Heart left ventricle (tissue), 16 donors: ENCODE measurements around the gene ZNF697. TPM values are rescaled to one million over a fixed set of nuclear protein-coding genes. Genes with fewer than 3 reads are reported as not detected.
"Not testable (repeated sequence)": the region's sequence is repeated elsewhere in the genome, so short reads cannot be mapped to it uniquely, and the experiment has no call there.

ENCODE experiments used
- ATAC-seq, 4 donors: fragments of 200-7000 bp; cut with Tn5 transposase; one replicate each; pipeline ENCODE4 v1.9.1; 2020 to 2022; ENCODE audit warnings: moderate library complexity in 4 of 4, mild to moderate bottlenecking in 3 of 4, moderate number of reproducible peaks in 1 of 4
- DNase-seq, 5 donors: peaks; one replicate each; pipeline ENCODE4 v3.0.0-alpha.2; 2020
- H3K27ac ChIP-seq, 12 donors: fragments of 200-600 bp; sonication (generic) in 4 of 12; one replicate each; pipeline versions ENCODE4 v1.5.0 to v1.8.0; 2016 to 2022; ENCODE audit warnings: mild to moderate bottlenecking in 2 of 12
- H3K27me3 ChIP-seq, 9 donors: fragments of 200-600 bp; sonication (generic) in 2 of 9; one replicate each; pipeline versions ENCODE4 v1.5.1 to v1.8.0; 2016 to 2022; ENCODE audit warnings: mild to moderate bottlenecking in 3 of 9
- H3K36me3 ChIP-seq, 9 donors: fragments of 200-600 bp; sonication (generic) in 2 of 9; one replicate each; pipeline versions ENCODE4 v1.5.0 to v1.8.0; 2018 to 2022; ENCODE audit warnings: mild to moderate bottlenecking in 2 of 9
- H3K4me1 ChIP-seq, 12 donors: fragments of 200-600 bp; sonication (generic) in 4 of 12; one replicate each; pipeline versions ENCODE4 v1.5.0 to v1.8.0; 2016 to 2022; ENCODE audit warnings: mild to moderate bottlenecking in 3 of 12
- H3K4me3 ChIP-seq, 12 donors: fragments of 200-600 bp; sonication (generic) in 4 of 12; one replicate each; pipeline versions ENCODE4 v1.5.0 to v1.8.0; 2017 to 2022; ENCODE audit warnings: mild to moderate bottlenecking in 9 of 12, moderate library complexity in 4 of 12
- H3K9me3 ChIP-seq, 12 donors: fragments of 200-600 bp; sonication (generic) in 4 of 12; one replicate each; pipeline versions ENCODE4 v1.5.0 to v1.8.0; 2016 to 2022; ENCODE audit warnings: mild to moderate bottlenecking in 1 of 12
- POLR2A ChIP-seq, 2 donors: fragments of 450-650 bp; IDR thresholded peaks; one replicate each; pipeline ENCODE4 v1.6.1; 2017; ENCODE audit warnings: antibody characterized with exemption in 2 of 2, mild to moderate bottlenecking in 2 of 2, moderate library complexity in 2 of 2
- WGBS, 4 donors: extraction: QIAGEN DNeasy Blood & Tissue Kit in 2 of 4; methylation state at CpG; one replicate each; pipeline versions ENCODE4 v1.1.5 to v1.1.7; 2013 to 2018; 5-methylcytosine and 5-hydroxymethylcytosine counted together
- intact Hi-C, 10 donors: fragments of 100-400 bp; cut with DNase I; formaldehyde crosslinking; loops; one replicate each; pipeline versions ENCODE4 v1.11.1 to v1.14.2; 2022
- polyA plus RNA-seq, 2 donors: library from polyadenylated mRNA; stranded (reverse); fragments of 200-250 nt; gene quantifications; one replicate each; pipeline ENCODE4 v1.2.3, GENCODE V29; 2013
- total RNA-seq, 9 donors: library from RNA; depleted of rRNA in 2 of 9; stranded (reverse); fragments of >200 nt in 2 of 9; fragmentation: NEBNext Ultra II Directional in 3 of 9; extraction: Animal tissue kit (Norgen Biotek cat#: 25700) in 3 of 9; gene quantifications; one replicate each; pipeline versions ENCODE4 v1.1.0 to v1.2.4, GENCODE V29; 2016 to 2023
- TF ChIP-seq, protein P1 (sequence below), 12 donors: fragments of 200-600 bp; sonication (generic) in 4 of 12; IDR thresholded peaks; one replicate each; pipeline versions ENCODE4 v1.5.0 to v1.8.0; 2018 to 2022; ENCODE audit warnings: antibody characterized with exemption in 12 of 12, mild to moderate bottlenecking in 5 of 12
- donor health status: ischemic (EF 13 %, LVEDD 7.1; RV severe dilation, severe dysfunction).
- donor health status: healthy with polysubstance abuse.
- donor health status: DM: no; HTN: yes; CAD: no.
- donor health status: DM: no; HTN: no; CAD: no.
- donor health status: ischemic (EF 25% LVEDD 6.9; RV normal size, moderate dysfunction).
- donor health status: ischemic (EF 25% LVEDD 5.7; RV mildly dilated, moderate dysfunction).
- donor health status: healthy.
- donor health status: DM: yes; HTN: yes; CAD: no.
- donor health status: ischemic (EF 35%, LVEDD 5.7; RV mildly dilated, moderate dysfunction).
- donor health status: nonischemic (EF 11% LVEDD 7.7; RV severe dilation, severe dysfunction).
- donor health status: DM: yes; HTN: yes; CAD: no.
- donor health status: PGD.
- donor health status: ischemic (EF 29% LVEDD 5.4; RV normal size, mild dysfunction).
- donor health status: nonischemic (EF 23%, LVEDD 6.1; RV moderate dilation, normal function).

ZNF697 gene
- total and polyA plus RNA-seq, 11 donors = 2.8 to 14.0 (median 10.1) TPM

DNA sequence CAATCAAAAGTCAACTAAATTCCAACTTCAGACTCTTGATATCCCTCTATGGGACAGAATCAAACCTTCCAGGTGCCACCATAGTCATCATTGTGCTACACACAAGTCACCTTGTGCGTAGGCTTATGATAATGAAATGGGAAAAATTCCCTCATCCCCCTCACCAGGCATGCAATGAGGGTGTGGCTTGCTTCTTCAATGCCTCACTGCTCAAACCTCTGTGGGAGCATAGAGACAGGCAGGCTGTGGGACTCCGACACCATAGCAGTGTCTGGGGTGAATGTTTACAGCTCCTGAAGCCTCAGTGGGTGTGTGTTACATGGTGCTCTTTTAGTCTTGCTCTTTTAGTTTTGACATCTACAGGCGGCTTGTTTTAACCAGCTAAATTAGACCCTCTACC is 42.4 kb downstream of the ZNF697 start:
- DNase-seq (no peak), ATAC-seq (no peak)
- H3K4me1 ChIP-seq = peaks cover 0 to 25% (median 0%) of the 10 kb centered on the region in 12 donors
- no peaks in the 10 kb centered on the region for H3K36me3 ChIP-seq
- no peaks in the 10 kb centered on the region for H3K9me3 ChIP-seq
- 97 to 100% (median 98%) methylated on average over 3 of the region's 3 CpGs for WGBS, 4 donors
- TF ChIP-seq POLR2A (IDR thresholded peaks at IDR 0.05) = no peak
- TF ChIP-seq, protein P1, sequence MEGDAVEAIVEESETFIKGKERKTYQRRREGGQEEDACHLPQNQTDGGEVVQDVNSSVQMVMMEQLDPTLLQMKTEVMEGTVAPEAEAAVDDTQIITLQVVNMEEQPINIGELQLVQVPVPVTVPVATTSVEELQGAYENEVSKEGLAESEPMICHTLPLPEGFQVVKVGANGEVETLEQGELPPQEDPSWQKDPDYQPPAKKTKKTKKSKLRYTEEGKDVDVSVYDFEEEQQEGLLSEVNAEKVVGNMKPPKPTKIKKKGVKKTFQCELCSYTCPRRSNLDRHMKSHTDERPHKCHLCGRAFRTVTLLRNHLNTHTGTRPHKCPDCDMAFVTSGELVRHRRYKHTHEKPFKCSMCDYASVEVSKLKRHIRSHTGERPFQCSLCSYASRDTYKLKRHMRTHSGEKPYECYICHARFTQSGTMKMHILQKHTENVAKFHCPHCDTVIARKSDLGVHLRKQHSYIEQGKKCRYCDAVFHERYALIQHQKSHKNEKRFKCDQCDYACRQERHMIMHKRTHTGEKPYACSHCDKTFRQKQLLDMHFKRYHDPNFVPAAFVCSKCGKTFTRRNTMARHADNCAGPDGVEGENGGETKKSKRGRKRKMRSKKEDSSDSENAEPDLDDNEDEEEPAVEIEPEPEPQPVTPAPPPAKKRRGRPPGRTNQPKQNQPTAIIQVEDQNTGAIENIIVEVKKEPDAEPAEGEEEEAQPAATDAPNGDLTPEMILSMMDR (IDR thresholded peaks at IDR 0.05) = no peak
- intact Hi-C loops = loop anchor here in 1 of 10 donors (10.0 kb wide), 1 partner anchor 51 kb away; no protein-coding TSS in a partner anchor
- H3K27me3 ChIP-seq = no peaks in the 10 kb centered on the region
- H3K27ac ChIP-seq = no peak overlapping the region
- H3K4me3 ChIP-seq = no peak overlapping the region

DNA sequence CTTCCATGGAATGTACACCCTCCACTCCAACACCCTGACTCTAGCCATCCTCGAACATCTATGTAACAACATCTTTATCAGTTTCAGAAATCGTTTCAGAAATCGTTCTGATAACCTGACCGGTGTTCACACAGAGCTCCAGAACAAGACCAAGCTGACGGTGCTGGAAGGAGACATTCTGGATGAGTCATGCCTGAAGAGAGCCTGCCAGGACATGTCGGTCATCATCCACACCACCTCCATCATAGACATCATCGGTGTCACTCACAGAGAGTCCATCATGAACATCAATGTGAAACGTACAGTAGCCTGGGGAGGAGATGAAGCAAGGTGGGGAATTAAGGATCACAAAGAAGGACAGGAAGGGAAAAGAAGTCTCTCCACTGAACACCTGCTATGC is 43.0 kb downstream of the ZNF697 start:
- ATAC-seq, H3K36me3 ChIP-seq, DNase-seq, H3K9me3 ChIP-seq, H3K4me3 ChIP-seq, H3K27me3 ChIP-seq, H3K27ac ChIP-seq: not testable (repeated sequence)
- 83 to 94% (median 91%) methylated on average over 8 of the region's 8 CpGs for WGBS, 4 donors
- H3K4me1 ChIP-seq = peaks cover 0 to 25% (median 0%) of the 10 kb centered on the region in 12 donors
- intact Hi-C loops = loop anchor here in 1 of 10 donors (10.0 kb wide), 1 partner anchor 50 kb away; no protein-coding TSS in a partner anchor

DNA sequence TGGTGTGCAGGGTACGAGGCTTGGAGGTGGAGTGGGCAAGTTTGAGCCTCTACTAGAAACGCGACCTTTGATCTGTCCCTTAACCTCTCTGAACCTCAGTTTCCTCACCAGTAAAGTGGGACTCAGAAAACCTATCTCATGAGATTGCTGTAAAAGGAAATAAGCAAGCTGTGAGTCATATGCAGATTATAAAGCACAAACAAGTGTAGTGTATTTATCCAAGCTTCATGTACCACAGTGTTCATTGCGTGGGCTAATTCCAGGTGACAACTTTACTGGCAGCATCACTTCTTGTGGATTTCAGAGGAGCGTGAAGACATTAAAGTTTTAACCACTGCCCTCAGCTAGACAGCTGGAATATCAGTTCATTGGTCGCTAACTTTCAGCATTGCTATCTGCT is 44.4 kb downstream of the ZNF697 start:
- H3K36me3 ChIP-seq = no peaks in the 10 kb centered on the region
- intact Hi-C loops = loop anchor here in 1 of 10 donors (10.0 kb wide), 1 partner anchor 49 kb away; no protein-coding TSS in a partner anchor
- ATAC-seq = no peak

DNA sequence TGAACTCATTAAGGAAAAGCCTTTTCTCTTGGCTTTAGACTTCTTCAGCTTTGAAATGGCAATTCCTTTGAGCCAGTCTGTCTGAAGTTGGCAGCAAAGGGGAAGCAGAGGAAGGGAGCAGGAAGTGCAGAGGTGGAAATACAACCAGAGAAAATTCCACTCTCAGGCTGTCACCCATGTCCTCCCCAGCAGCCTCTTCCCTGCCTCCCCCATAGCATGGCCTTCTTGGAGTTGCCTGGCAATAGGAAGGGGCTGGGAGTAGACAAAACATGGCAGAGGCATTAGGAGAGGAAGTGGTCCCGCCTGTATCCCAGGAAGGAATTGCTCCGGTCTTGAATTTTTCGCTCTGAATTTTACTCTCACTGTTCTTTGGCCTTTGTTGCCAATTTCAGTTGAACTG is 44.8 kb downstream of the ZNF697 start:
- intact Hi-C loops = loop anchor here in 1 of 10 donors (10.0 kb wide), 1 partner anchor 48 kb away; no protein-coding TSS in a partner anchor
- not testable (repeated sequence) for ATAC-seq, H3K27me3 ChIP-seq, DNase-seq, H3K36me3 ChIP-seq, H3K9me3 ChIP-seq, H3K4me3 ChIP-seq, H3K27ac ChIP-seq
- WGBS, 4 donors = 63 to 73% (median 68%) methylated on average over 3 of the region's 3 CpGs
- peaks cover 0 to 25% (median 0%) of the 10 kb centered on the region in 12 donors for H3K4me1 ChIP-seq

More for the DNA sequence above, 44.4 kb downstream of the ZNF697 start:
- Histone ChIP-seq H3K4me3 (no peak overlapping the region), H3K9me3 (no peaks in the 10 kb centered on the region), H3K27ac (no peak overlapping the region), H3K4me1 (peaks cover 0 to 25% (median 0%) of the 10 kb centered on the region in 12 donors), H3K27me3 (no peaks in the 10 kb centered on the region)
- no peak for DNase-seq
- 90 to 92% (median 91%) methylated on average over 6 of the region's 6 CpGs for WGBS, 4 donors
- TF ChIP-seq, protein P1 (IDR thresholded peaks at IDR 0.05) = no peak
- TF ChIP-seq POLR2A (IDR thresholded peaks at IDR 0.05) = no peak

DNA sequence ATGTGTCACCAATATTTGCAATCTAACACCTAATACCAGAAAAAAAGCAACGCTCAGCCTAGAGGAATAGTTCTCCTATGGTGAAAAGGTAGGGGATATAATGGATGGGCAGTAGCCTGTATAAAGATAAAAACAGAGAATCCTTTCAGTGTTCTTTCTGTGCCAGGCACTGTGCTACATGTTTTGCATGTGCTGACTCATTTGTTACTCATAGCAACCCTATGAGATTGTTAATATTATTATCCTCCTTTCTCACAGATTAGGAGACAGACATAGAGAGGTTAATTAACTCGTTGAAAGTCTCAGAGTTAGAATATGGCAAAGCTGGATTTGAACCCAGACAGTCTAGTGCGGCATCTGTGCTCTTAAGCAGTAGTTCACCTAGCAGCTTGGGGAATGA is 45.3 kb downstream of the ZNF697 start:
- H3K27ac ChIP-seq, ATAC-seq, H3K27me3 ChIP-seq, H3K4me3 ChIP-seq, DNase-seq, H3K9me3 ChIP-seq, H3K36me3 ChIP-seq: not testable (repeated sequence)
- WGBS, 4 donors = 86 to 93% (median 90%) methylated on average over 3 of the region's 3 CpGs
- intact Hi-C loops = loop anchor here in 1 of 10 donors (10.0 kb wide), 1 partner anchor 48 kb away; no protein-coding TSS in a partner anchor
- peaks cover 0 to 25% (median 0%) of the 10 kb centered on the region in 12 donors for H3K4me1 ChIP-seq

DNA sequence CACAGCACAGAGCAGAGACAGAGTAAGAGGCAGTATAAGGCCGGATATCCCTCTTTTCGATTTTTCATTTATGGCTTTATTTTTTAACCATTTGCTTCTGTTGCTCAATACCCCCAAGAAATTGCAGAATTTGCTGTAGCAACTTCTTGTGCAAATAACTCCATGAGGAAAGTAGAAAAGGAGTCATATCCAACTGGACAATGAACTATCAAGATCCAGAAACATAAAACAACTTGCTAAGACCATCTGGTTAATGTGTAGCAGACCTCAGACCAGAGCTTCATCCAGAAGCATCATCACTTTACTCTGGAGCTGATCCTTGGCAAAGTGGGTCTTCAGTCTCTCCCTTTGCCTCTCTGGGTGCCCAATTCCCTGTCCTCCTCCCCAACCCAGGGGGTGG is 45.9 kb downstream of the ZNF697 start:
- ATAC-seq (no peak), DNase-seq (no peak)
- WGBS, 4 donors = 80 to 93% (median 89%) methylated on average over 2 of the region's 2 CpGs
- Histone ChIP-seq H3K36me3 (no peaks in the 10 kb centered on the region), H3K27ac (no peak overlapping the region), H3K4me3 (no peak overlapping the region), H3K9me3 (no peaks in the 10 kb centered on the region), H3K27me3 (no peaks in the 10 kb centered on the region), H3K4me1 (peaks cover 0 to 25% (median 0%) of the 10 kb centered on the region in 12 donors)
- TF ChIP-seq POLR2A (IDR thresholded peaks at IDR 0.05) = no peak
- TF ChIP-seq, protein P1 (IDR thresholded peaks at IDR 0.05) = no peak
- intact Hi-C loops = loop anchor here in 1 of 10 donors (10.0 kb wide), 1 partner anchor 47 kb away; no protein-coding TSS in a partner anchor
